GM21576 (cell line): Measurements from ENCODE around the gene PRCP.
A peak's percentile ranks its signal among the peaks of the same experiment; 100 is the strongest.

Source experiments
- ATAC-seq: cut with Tn5 transposase; IDR thresholded peaks from one replicate; pipeline ENCODE4 v1.9.1; 2021; ENCODE audit warnings: mild to moderate bottlenecking, moderate library complexity; ENCODE audit not compliant: unreplicated experiment

The PRCP gene

GRCh38 chr11:82787981-82788380 lies 112.2 kb downstream of the PRCP start:
- no peak for ATAC-seq

DNA sequence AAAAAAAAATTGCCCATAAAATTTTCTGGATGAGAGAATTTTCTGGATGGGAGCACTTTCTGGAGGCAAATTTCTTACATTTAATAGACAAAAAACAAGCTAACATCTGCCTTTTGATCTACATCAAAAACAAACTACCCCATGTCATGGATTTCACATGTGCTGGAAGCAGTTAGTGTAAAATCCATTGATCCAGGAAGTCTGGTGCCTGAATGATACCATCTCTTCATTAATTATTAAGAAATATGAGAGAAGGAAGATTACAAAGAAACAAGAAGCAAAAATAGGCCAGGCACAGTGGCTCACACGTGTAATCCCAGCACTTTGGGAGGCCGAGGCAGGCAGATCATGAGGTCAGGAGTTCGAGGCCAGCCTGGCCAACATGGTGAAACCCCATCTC lies 113.4 kb downstream of the PRCP start:
- ATAC-seq = no peak

- ATAC-seq = no peak
Measured at GRCh38 chr11:82786001-82786400, 114.2 kb downstream of the PRCP start.

- ATAC-seq = no peak
Measured at GRCh38 chr11:82782825-82783374, 117.3 kb downstream of the PRCP start.

- ATAC-seq = no peak
Measured at GRCh38 chr11:82778776-82779175, 121.5 kb downstream of the PRCP start.

DNA sequence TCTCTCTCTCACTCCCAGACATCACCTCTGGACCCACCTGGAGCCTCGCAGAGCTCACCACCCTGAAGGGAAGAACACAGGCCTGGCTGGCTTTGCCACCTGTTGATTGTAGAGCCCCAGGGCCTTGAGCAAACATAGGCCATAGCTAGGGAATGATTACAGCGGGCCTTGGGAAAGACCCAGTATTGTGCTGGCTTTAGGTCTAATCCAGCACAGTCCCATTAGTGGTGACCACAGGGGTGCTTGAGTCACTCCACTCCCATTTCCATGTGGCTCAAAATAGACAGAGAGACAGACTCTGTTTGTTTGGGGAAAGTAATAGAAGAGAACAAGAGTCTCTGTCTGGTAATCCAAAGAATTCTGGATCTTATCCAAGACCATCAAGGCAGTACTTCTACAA lies 123.9 kb downstream of the PRCP start:
- ATAC-seq = no peak

GRCh38 chr11:82775736-82776346 lies 124.4 kb downstream of the PRCP start:
- peak; percentile 99 for ATAC-seq

DNA sequence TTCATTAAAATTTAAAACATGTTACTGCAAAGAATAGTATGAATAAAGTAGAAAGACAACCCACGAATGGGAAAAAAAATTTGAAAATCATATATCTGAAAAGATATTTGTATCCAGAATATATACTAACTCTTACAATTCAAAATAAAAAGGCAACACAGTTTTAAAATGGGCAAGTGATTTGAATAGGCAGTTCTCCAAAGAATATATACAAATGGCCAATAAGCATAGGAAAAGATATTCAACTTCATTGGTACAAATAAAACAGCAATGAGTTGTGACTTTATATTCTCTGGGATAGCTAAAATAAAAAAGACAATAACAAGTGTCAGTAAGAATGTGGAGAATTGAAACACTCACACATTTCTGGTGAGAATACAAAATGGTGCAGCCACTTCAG lies 125.0 kb downstream of the PRCP start:
- no peak for ATAC-seq
